GM23338 (cell line): Measurements from ENCODE around the gene MYO5B. TPM values are rescaled to one million over a fixed set of nuclear protein-coding genes. Genes with fewer than 3 reads are reported as not detected.
"Not testable (repeated sequence)": the region's sequence is repeated elsewhere in the genome, so short reads cannot be mapped to it uniquely, and the experiment has no call there.

Experiments used
- ATAC-seq: fragments of 200-7000 bp; cut with Tn5 transposase; 3 replicates; pipeline ENCODE4 v1.9.1; 2020
- DNase-seq: peaks from one replicate; pipeline ENCODE4 v3.0.0-alpha.2; 2015; ENCODE audit warnings: low spot score
- H2AFZ ChIP-seq: fragments of 200-600 bp; sonication (generic); 2 replicates; pipeline ENCODE4 v1.8.0; 2016; ENCODE audit warnings: antibody characterized with exemption, mild to moderate bottlenecking, moderate library complexity
- H3F3A ChIP-seq: fragments of 200-600 bp; sonication (generic); replicated peaks from 2 replicates; pipeline ENCODE4 v1.8.0; 2017; ENCODE audit warnings: antibody characterized with exemption, mixed run types, low read depth
- H3K27ac ChIP-seq: fragments of 200-600 bp; sonication (generic); 2 replicates; pipeline ENCODE4 v1.6.1; 2016; ENCODE audit warnings: low read depth
- H3K27me3 ChIP-seq: fragments of 200-600 bp; sonication (generic); 2 replicates; pipeline ENCODE4 v1.8.0; 2016; ENCODE audit warnings: mild to moderate bottlenecking, mixed run types, moderate library complexity; ENCODE audit not compliant: insufficient read depth
- H3K36me3 ChIP-seq: fragments of 200-600 bp; sonication (generic); 2 replicates; pipeline ENCODE4 v1.8.0; 2016; ENCODE audit warnings: mild to moderate bottlenecking; ENCODE audit not compliant: insufficient read depth
- H3K4me1 ChIP-seq: fragments of 200-600 bp; sonication (generic); 2 replicates; pipeline ENCODE4 v1.8.0; 2016; ENCODE audit warnings: mild to moderate bottlenecking, moderate library complexity; ENCODE audit not compliant: insufficient read depth
- H3K4me2 ChIP-seq: fragments of 200-600 bp; sonication (generic); 2 replicates; pipeline ENCODE4 v1.7.1; 2017; ENCODE audit warnings: mixed run types
- H3K4me3 ChIP-seq: fragments of 200-600 bp; sonication (generic); 2 replicates; pipeline ENCODE4 v1.6.1; 2016; ENCODE audit warnings: mixed run types
- H3K79me2 ChIP-seq: fragments of 200-600 bp; sonication (generic); replicated peaks from 2 replicates; pipeline ENCODE4 v1.8.0; 2017; ENCODE audit warnings: mild to moderate bottlenecking; ENCODE audit not compliant: insufficient read depth
- H3K9me2 ChIP-seq: fragments of 200-600 bp; sonication (generic); 2 replicates; pipeline ENCODE4 v1.8.0; 2017; ENCODE audit not compliant: insufficient read depth
- H4K20me1 ChIP-seq: fragments of 200-600 bp; sonication (generic); replicated peaks from 2 replicates; pipeline ENCODE4 v1.8.0; 2017; ENCODE audit warnings: mild to moderate bottlenecking; ENCODE audit not compliant: insufficient read depth
- H3K27ac Mint-ChIP-seq: 2 replicates; pipeline ENCODE4 v1.8.0; 2020; ENCODE audit warnings: inconsistent platforms, mild to moderate bottlenecking, moderate library complexity, mixed read lengths
- H3K27me3 Mint-ChIP-seq: 3 replicates; pipeline ENCODE4 v1.8.0; 2022; ENCODE audit warnings: low read depth, mild to moderate bottlenecking, moderate library complexity, mixed read lengths, inconsistent platforms; ENCODE audit not compliant: insufficient read depth, poor library complexity
- H3K36me3 Mint-ChIP-seq: 3 replicates; pipeline ENCODE4 v1.8.0; 2021; ENCODE audit warnings: low read depth, mild to moderate bottlenecking, inconsistent platforms, moderate library complexity, mixed read lengths
- H3K4me1 Mint-ChIP-seq: 3 replicates; pipeline ENCODE4 v1.8.0; 2020; ENCODE audit warnings: mild to moderate bottlenecking, inconsistent platforms, mixed read lengths
- H3K4me3 Mint-ChIP-seq: 3 replicates; pipeline ENCODE4 v1.8.0; 2021; ENCODE audit warnings: moderate library complexity, mild to moderate bottlenecking, inconsistent platforms, mixed read lengths
- H3K9me3 Mint-ChIP-seq: 3 replicates; pipeline ENCODE4 v1.8.0; 2020; ENCODE audit warnings: moderate library complexity, mild to moderate bottlenecking, inconsistent platforms, mixed read lengths
- CREB1 ChIP-seq: fragments of 250-450 bp; sonication (Bioruptor Pico); IDR thresholded peaks from 2 replicates; pipeline ENCODE4 v1.5.0; 2020; ENCODE audit warnings: low read depth, mild to moderate bottlenecking, moderate library complexity
- CTCF ChIP-seq, 2 experiments: fragments of 200-600 bp in 1 of 2; sonication (generic) in 1 of 2; conservative IDR thresholded peaks; 2 replicates each; pipeline versions ENCODE4 v1.5.1 to v1.6.1; 2016 to 2017; ENCODE audit warnings: antibody characterized with exemption in 2 of 2, low read depth in 2 of 2, mild to moderate bottlenecking in 2 of 2, moderate library complexity in 1 of 2
- JUNB ChIP-seq: IDR thresholded peaks from one replicate; pipeline ENCODE4 v1.6.1; 2016; ENCODE audit warnings: antibody characterized with exemption; ENCODE audit not compliant: unreplicated experiment
- POLR2AphosphoS5 ChIP-seq: IDR thresholded peaks from 2 replicates; pipeline ENCODE4 v1.6.1; 2016; ENCODE audit warnings: antibody characterized with exemption, low read depth
- ZNF114 ChIP-seq: fragments of 250-450 bp; sonication (Bioruptor Pico); IDR thresholded peaks from 2 replicates; pipeline ENCODE4 v1.5.0; 2020; ENCODE audit warnings: mild to moderate bottlenecking, moderate library complexity
- ZNF331 ChIP-seq: fragments of 250-450 bp; sonication (Bioruptor Pico); IDR thresholded peaks from 2 replicates; pipeline ENCODE4 v1.5.0; 2020; ENCODE audit warnings: low read depth, mild to moderate bottlenecking, moderate library complexity
- long read RNA-seq: library from polyadenylated mRNA; unstranded; transcript quantifications from one replicate; pipeline ENCODE4 v2.0.0, GENCODE V29; 2020; ENCODE audit not compliant: unreplicated experiment
- polyA plus RNA-seq: library from polyadenylated mRNA; unstranded; fragments of >200 nt; fragmentation: Nextera tagmentation; extraction: Ambion mirVana; gene quantifications from 2 replicates; pipeline ENCODE4 v1.2.1, GENCODE V29; 2016
- total RNA-seq: library from RNA; depleted of rRNA; stranded (reverse); fragments of >200 nt; shearing (Covaris generic); gene quantifications from 2 replicates; pipeline ENCODE4 v1.2.3, GENCODE V29; 2014; rRNA removed

MYO5B gene
- 6.8 and 19.1 TPM in 2 replicates for total RNA-seq
- 3.2 and 3.5 TPM in 2 replicates for polyA plus RNA-seq
- long read RNA-seq = 0 reads

- Histone ChIP-seq H2AFZ (peak within 1 kb of the TSS; percentile 93), H3K27ac (no peak within 1 kb of the TSS), H3K27me3 (peaks cover 71% of the 10 kb centered on the region), H3K9me2 (no peaks in the 10 kb centered on the region), H3K4me1 (peaks cover 22% of the 10 kb centered on the region; the same call in 1 of the 2 replicates), H3K36me3 (no peaks in the 10 kb centered on the region), H3F3A (0 out of 2 replicates have a peak, but pooled peaks cover 4% of the 10 kb centered on the region), H4K20me1 (peaks cover 5% of the 10 kb centered on the region; the same call in 1 of the 2 replicates), H3K4me3 (peak within 1 kb of the TSS; percentile 79), H3K79me2 (no peaks in the 10 kb centered on the region), H3K4me2 (peak within 1 kb of the TSS; percentile 95)
- TF ChIP-seq POLR2AphosphoS5 (peak; percentile 31; the same call in 1 of the 2 replicates), ZNF331 (no peak), CTCF (conservative IDR thresholded peaks at IDR 0.05; ENCODE audit: low read depth in 2 of 2) (peak in 1 of 2 experiments; percentile 61; a peak in 3 of 4 replicates), JUNB (no peak)
- Mint-ChIP-seq H3K27me3 (peaks cover 40% of the 10 kb centered on the region), H3K27ac (no peak within 1 kb of the TSS), H3K36me3 (no peaks in the 10 kb centered on the region), H3K4me3 (peak within 1 kb of the TSS; percentile 76), H3K9me3 (no peaks in the 10 kb centered on the region), H3K4me1 (peaks cover 18% of the 10 kb centered on the region)
- peak; percentile 73 for ATAC-seq
- peak; percentile 89 for DNase-seq
Measured at GRCh38 chr18:50194631-50195532, at the start of gene MYO5B. MYO5B (minus strand) TSS chr18:50195147; CDS start chr18:50194793, 354 bp downstream.

GRCh38 chr18:50241768-50242167, 46.8 kb upstream of the MYO5B start:
- not testable (repeated sequence) for H3K79me2 ChIP-seq, H2AFZ ChIP-seq, H3K27me3 Mint-ChIP-seq, H3K36me3 Mint-ChIP-seq, H4K20me1 ChIP-seq, H3K9me2 ChIP-seq, ATAC-seq, H3K36me3 ChIP-seq, H3K4me3 ChIP-seq, H3K27me3 ChIP-seq, DNase-seq, H3K27ac ChIP-seq, H3F3A ChIP-seq, H3K4me1 ChIP-seq, H3K4me1 Mint-ChIP-seq, H3K27ac Mint-ChIP-seq, H3K4me2 ChIP-seq, H3K4me3 Mint-ChIP-seq
- H3K9me3 Mint-ChIP-seq = peaks cover 40% of the 10 kb centered on the region

- Mint-ChIP-seq H3K4me1 (no peaks in the 10 kb centered on the region), H3K4me3 (no peak overlapping the region), H3K9me3 (peaks cover 49% of the 10 kb centered on the region), H3K36me3 (peaks cover 7% of the 10 kb centered on the region; the same call in 1 of the 3 replicates), H3K27me3 (peaks cover 8% of the 10 kb centered on the region), H3K27ac (no peak overlapping the region)
- H3K36me3 ChIP-seq = no peaks in the 10 kb centered on the region; the same call in 1 of the 2 replicates
- H4K20me1 ChIP-seq = no peaks in the 10 kb centered on the region
- H3K27me3 ChIP-seq = no peaks in the 10 kb centered on the region
- DNase-seq (no peak), ATAC-seq (no peak)
- no peak overlapping the region for H3K27ac ChIP-seq
- no peaks in the 10 kb centered on the region for H3K79me2 ChIP-seq
- H3K4me2 ChIP-seq = no peak overlapping the region
- no peak overlapping the region for H3K4me3 ChIP-seq
- H3K4me1 ChIP-seq = no peaks in the 10 kb centered on the region
- peaks cover 6% of the 10 kb centered on the region for H3K9me2 ChIP-seq
- no peak overlapping the region for H2AFZ ChIP-seq
- no peaks in the 10 kb centered on the region for H3F3A ChIP-seq
- no peak for TF ChIP-seq JUNB
- no peak for TF ChIP-seq CREB1 (CRISPR knock-in tag)
- TF ChIP-seq CTCF (conservative IDR thresholded peaks at IDR 0.05; ENCODE audit: low read depth in 2 of 2) = no peak
- no peak for TF ChIP-seq ZNF114 (CRISPR knock-in tag)
Measured at GRCh38 chr18:50240080-50240563, 45.2 kb upstream of the MYO5B start.
